Gastroesophageal sphincter (tissue), 3 donors: ENCODE measurements around the gene VTI1A.

ENCODE experiments used
- CTCF ChIP-seq, 4 experiments: fragments of 200-600 bp in 2 of 4; fragments of 450-650 bp in 2 of 4; sonication (generic) in 1 of 4; IDR thresholded peaks; one replicate each; pipeline ENCODE4 v1.5.1; 2017 to 2019; ENCODE audit warnings: antibody characterized with exemption in 4 of 4, mild to moderate bottlenecking in 2 of 4, moderate library complexity in 2 of 4
- EP300 ChIP-seq: sonication (generic); formaldehyde crosslinking; IDR thresholded peaks from one replicate; pipeline ENCODE4 v1.6.1; 2017; ENCODE audit warnings: antibody characterized with exemption, mild to moderate bottlenecking
- POLR2A ChIP-seq, 2 donors: fragments of 450-650 bp; IDR thresholded peaks; one replicate each; pipeline ENCODE4 v1.6.1; 2017; ENCODE audit warnings: antibody characterized with exemption in 2 of 2, mild to moderate bottlenecking in 2 of 2, moderate library complexity in 1 of 2

GRCh38 chr10:112603062-112603461 lies 156.0 kb downstream of the VTI1A start:
- TF ChIP-seq CTCF (IDR thresholded peaks at IDR 0.05) = no peak
- no peak for TF ChIP-seq POLR2A (IDR thresholded peaks at IDR 0.05)
- no peak for TF ChIP-seq EP300
